GDM1 (cell line): ENCODE results near the gene COX7B.

Experiments used
- DNase-seq: peaks from one replicate; lab custom pipeline; 2025; lab: John Stamatoyannopoulos, UW

The COX7B gene

GRCh38 chrX:77945910-77946545 lies 46.8 kb downstream of the COX7B start:
- no peak for DNase-seq

DNA sequence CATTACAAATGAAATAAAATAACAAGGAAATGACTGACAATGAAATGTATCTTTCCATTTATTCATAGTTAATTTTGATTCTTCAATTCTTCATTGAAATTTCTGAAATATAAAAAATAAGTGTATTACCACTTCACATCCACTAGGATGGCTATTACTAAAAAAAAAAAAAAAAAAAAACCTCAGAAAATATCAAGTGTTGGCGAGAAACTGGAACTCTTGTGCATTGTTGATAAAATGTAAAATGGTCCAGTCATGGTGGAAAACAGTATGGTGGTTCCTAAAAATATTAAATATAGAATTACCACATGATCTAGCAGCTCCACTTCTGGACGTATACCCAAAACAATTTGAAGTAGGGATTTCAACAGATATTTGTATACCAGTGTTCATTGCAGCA lies 47.3 kb downstream of the COX7B start:
- no peak for DNase-seq

DNA sequence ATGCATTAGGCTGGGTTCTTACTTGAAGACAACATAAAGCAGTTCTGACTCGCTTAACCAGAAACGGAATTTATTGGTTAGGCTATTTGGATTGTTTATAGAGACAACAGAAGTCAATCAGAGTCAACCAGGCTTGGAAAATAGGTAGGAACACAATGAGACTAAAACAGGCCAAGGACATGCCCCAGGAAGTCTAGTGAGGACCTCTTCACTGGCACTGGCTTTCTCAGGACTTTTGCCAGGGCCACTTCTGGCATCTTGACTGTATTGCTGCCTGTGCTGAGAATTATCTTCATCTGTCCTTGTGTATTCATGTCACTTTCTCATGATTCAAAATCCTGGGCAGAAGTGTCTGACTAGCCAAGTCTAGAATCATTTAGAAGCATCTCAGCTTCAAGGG lies 50.6 kb downstream of the COX7B start:
- DNase-seq, result no peak

DNA sequence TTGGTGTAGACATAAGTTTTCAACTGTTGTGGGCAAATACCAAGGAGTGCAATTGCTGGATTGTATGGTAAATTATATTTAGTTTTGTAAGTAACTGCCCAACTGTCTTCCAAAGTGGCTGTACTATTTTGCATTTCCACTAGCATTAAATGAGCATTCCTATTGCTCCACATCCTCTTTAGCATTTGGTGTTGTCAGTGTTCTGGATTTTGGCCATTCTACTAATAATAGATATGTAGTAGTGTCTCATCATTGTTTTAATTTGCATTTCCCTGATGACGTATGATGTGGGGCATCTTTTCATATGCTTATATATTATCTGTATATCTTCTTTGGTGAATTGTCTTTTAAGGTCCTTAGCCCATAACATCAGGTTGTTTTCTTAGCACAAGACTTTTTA lies 52.9 kb downstream of the COX7B start:
- DNase-seq, result no peak

DNA sequence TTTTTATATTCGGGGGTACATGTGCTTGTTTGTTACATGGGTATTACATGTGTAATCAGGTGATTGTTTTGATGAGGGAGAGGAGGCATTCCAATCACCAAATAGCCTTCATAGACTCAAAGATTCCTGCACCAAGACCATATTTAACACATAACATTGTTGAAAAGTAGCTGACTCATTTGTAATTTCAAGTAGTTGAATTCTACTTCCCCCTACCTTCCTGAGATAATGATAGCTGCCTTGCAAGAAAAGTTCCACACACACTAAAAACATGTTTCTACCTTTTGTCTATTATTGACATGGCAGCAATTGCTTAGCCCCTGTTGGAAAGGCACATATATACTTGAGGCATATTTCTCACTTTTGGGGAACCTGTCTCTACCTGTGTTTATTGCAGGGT lies 54.0 kb downstream of the COX7B start:
- no peak for DNase-seq

DNA sequence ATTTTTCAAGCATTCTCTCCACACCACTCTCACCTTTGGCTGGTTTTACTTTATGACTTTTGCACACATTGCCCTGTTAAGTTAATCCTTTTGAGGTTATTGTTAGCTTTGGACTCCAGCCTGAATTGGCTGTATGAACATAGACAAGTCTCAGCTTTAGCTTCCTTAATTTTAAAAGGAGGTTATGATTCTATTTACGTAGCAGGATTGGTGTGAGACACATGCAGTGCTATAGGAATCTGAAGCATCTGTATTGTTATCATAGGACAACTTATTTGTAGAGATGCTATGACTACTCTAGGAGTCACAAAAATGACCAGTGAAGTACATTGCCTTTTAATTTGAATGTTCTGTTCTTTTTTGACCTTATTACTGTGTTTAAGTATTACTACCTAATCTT lies 54.4 kb downstream of the COX7B start:
- no peak for DNase-seq
